NCI-H2081 (cell line): ENCODE results near the gene BMS1.
"Not testable (repeated sequence)": the region's sequence is repeated elsewhere in the genome, so short reads cannot be mapped to it uniquely, and the experiment has no call there.

Experiments used
- DNase-seq, 2 experiments: peaks; one replicate each; lab custom pipeline; 2025; lab: John Stamatoyannopoulos, UW

Gene BMS1

GRCh38 chr10:42801135-42801534 is 18.5 kb downstream of the BMS1 start:
- no peak for DNase-seq

- no peak for DNase-seq
Measured at GRCh38 chr10:42802876-42803275, 20.3 kb downstream of the BMS1 start.

- DNase-seq, result no peak
Measured at GRCh38 chr10:42809676-42810075, 27.1 kb downstream of the BMS1 start.

GRCh38 chr10:42812028-42812427 is 29.4 kb downstream of the BMS1 start:
- DNase-seq, result no peak

GRCh38 chr10:42813989-42814687 is 31.5 kb downstream of the BMS1 start:
- DNase-seq, result not testable (repeated sequence)

GRCh38 chr10:42816334-42816733 is 33.7 kb downstream of the BMS1 start:
- DNase-seq, result not testable (repeated sequence)

GRCh38 chr10:42816912-42817311 is 34.3 kb downstream of the BMS1 start:
- DNase-seq, result no peak

GRCh38 chr10:42817417-42817816 is 34.8 kb downstream of the BMS1 start:
- DNase-seq, result not testable (repeated sequence)

- not testable (repeated sequence) for DNase-seq
Measured at GRCh38 chr10:42826759-42827158, 44.2 kb downstream of the BMS1 start.

GRCh38 chr10:42827201-42827600 is 44.6 kb downstream of the BMS1 start:
- no peak for DNase-seq

GRCh38 chr10:42828391-42828790 is 45.8 kb downstream of the BMS1 start:
- DNase-seq, result not testable (repeated sequence)

GRCh38 chr10:42830237-42830636 is 47.6 kb downstream of the BMS1 start:
- DNase-seq, result no peak

- DNase-seq, result no peak
Measured at GRCh38 chr10:42836096-42836495, 53.5 kb downstream of the BMS1 start.

- DNase-seq, result no peak
Measured at GRCh38 chr10:42836771-42837468, 54.3 kb downstream of the BMS1 start.

GRCh38 chr10:42844810-42845209 is 62.2 kb downstream of the BMS1 start:
- not testable (repeated sequence) for DNase-seq

- not testable (repeated sequence) for DNase-seq
Measured at GRCh38 chr10:42847261-42847660, 64.7 kb downstream of the BMS1 start.

GRCh38 chr10:42850931-42851330 is 68.3 kb downstream of the BMS1 start:
- no peak for DNase-seq

- no peak for DNase-seq
Measured at GRCh38 chr10:42859256-42859655, 76.7 kb downstream of the BMS1 start.

GRCh38 chr10:42860016-42860415 is 77.4 kb downstream of the BMS1 start:
- not testable (repeated sequence) for DNase-seq

GRCh38 chr10:42862801-42863200 is 80.2 kb downstream of the BMS1 start:
- DNase-seq, result not testable (repeated sequence)

GRCh38 chr10:42864575-42864974 is 82.0 kb downstream of the BMS1 start:
- DNase-seq, result no peak

GRCh38 chr10:42865716-42866114 is 83.1 kb downstream of the BMS1 start:
- DNase-seq, result no peak
